ENCODE data around the gene GCLC.
"Not testable (repeated sequence)": the region's sequence is repeated elsewhere in the genome, so short reads cannot be mapped to it uniquely, and the experiment has no call there.

GCLC gene

GRCh38 chr6:53556986-53557715, 12.2 kb upstream of the GCLC start:
- no peak for DNase-seq

GRCh38 chr6:53553600-53553999, 8.7 kb upstream of the GCLC start:
- not testable (repeated sequence) for DNase-seq

- DNase-seq: not testable (repeated sequence)
Measured at GRCh38 chr6:53551681-53552080, 6.8 kb upstream of the GCLC start.

- DNase-seq: peak; percentile 95
Measured at GRCh38 chr6:53547811-53548496, 3.1 kb upstream of the GCLC start.

GRCh38 chr6:53547166-53547810, 2.4 kb upstream of the GCLC start:
- no peak for DNase-seq

GRCh38 chr6:53546281-53546680, 1.4 kb upstream of the GCLC start:
- DNase-seq: no peak

GRCh38 chr6:53544217-53544469, 758 bp downstream of the GCLC start:
- DNase-seq: peak; percentile 36

GRCh38 chr6:53543359-53544216, 1.3 kb downstream of the GCLC start:
- DNase-seq: no peak

- DNase-seq: no peak
Measured at GRCh38 chr6:53541900-53542299, 3.0 kb downstream of the GCLC start.

GRCh38 chr6:53540129-53540692, 4.7 kb downstream of the GCLC start:
- DNase-seq: no peak

GRCh38 chr6:53539561-53539960, 5.3 kb downstream of the GCLC start:
- no peak for DNase-seq

- DNase-seq: no peak
Measured at GRCh38 chr6:53536561-53536960, 8.3 kb downstream of the GCLC start.

GRCh38 chr6:53532942-53533341, 12.0 kb downstream of the GCLC start:
- no peak for DNase-seq

- DNase-seq: no peak
Measured at GRCh38 chr6:53532061-53532797, 12.7 kb downstream of the GCLC start.

GRCh38 chr6:53530780-53531386, 14.0 kb downstream of the GCLC start:
- DNase-seq: no peak

- no peak for DNase-seq
Measured at GRCh38 chr6:53530346-53530745, 14.6 kb downstream of the GCLC start.

- no peak for DNase-seq
Measured at GRCh38 chr6:53529324-53530036, 15.4 kb downstream of the GCLC start.

- no peak for DNase-seq
Measured at GRCh38 chr6:53528107-53528506, 16.8 kb downstream of the GCLC start.

- DNase-seq: no peak
Measured at GRCh38 chr6:53527249-53527765, 17.6 kb downstream of the GCLC start.

- no peak for DNase-seq
Measured at GRCh38 chr6:53526000-53526399, 18.9 kb downstream of the GCLC start.

GRCh38 chr6:53524455-53524815, 20.5 kb downstream of the GCLC start:
- no peak for DNase-seq
